Renal cortex interstitium (tissue), 11 donors: ENCODE data around the gene GRK4. TPM values are rescaled to one million over a fixed set of nuclear protein-coding genes. Genes with fewer than 3 reads are reported as not detected.
"Not testable (repeated sequence)": the region's sequence is repeated elsewhere in the genome, so short reads cannot be mapped to it uniquely, and the experiment has no call there.

Experiments used
- DNase-seq, 11 donors: peaks; one replicate each; pipeline ENCODE4 v3.0.0-alpha.2; 2013; ENCODE audit warnings: low read depth in 9 of 11, low spot score in 4 of 11; ENCODE audit errors: extremely low read depth in 1 of 11
- polyA plus RNA-seq, 3 donors: library from polyadenylated mRNA; unstranded; fragments of 120-200 nt; gene quantifications; one replicate each; pipeline ENCODE4 v1.2.1, GENCODE V29; 2013; ENCODE audit not compliant: insufficient read length in 3 of 3

GRK4 gene
- polyA plus RNA-seq, 3 donors: 6.2 to 10.0 (median 8.0) TPM

DNA sequence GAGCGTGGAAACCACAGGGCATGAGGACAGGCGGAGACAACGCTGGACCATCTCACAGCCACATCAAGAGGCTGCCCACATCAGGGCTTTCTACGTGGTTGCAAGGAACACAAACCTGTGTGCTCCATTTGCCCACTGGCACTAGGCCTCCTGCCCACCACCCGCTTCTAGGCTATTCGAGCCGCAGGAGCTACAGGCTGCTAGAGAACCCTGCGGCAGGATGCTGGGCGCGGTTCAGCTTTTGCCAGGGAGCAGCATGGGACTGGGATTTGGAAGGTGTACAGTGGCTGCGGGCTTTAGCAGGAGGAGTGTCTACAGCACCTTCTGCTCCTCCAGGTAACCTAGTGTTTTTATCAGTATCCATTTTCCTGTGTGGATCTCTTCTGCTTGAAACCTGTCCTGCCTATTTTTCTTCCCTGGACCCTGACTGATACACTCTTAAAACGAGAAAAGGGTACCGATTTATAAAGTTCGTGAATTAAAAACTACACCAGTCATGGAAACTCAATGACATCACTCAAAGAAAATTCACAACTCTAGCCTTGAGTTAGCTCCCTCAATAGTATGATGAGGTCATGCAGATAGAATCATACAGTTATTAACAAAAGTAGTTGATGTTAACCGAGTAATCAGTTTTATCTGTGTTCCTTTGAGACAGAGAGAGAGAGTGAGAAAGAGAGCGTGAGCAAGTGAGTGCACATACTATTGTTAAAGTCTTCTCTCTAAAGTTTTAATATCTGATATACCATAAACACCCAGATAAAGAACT, 13.0 kb upstream of the GRK4 start:
- no peak for DNase-seq

DNA sequence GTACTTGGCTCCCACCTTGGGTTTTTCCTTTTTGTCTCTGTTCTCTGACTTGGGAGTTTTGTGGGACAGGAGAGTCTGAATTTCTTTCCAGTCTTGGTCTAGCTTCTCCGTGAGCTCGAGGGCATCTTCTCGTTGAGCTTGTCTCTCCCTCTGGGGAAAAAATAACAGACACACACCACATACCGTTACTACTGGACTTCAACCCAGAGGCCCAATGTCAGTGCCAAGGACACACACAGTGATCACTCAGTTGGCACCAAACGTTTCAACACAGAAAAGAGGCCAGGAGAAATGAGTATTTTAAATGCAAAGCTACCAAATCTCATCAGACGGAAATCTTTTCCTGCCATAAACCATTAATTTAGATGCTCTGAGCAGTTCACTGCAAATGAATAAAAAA, 9.9 kb upstream of the GRK4 start:
- no peak for DNase-seq

DNA sequence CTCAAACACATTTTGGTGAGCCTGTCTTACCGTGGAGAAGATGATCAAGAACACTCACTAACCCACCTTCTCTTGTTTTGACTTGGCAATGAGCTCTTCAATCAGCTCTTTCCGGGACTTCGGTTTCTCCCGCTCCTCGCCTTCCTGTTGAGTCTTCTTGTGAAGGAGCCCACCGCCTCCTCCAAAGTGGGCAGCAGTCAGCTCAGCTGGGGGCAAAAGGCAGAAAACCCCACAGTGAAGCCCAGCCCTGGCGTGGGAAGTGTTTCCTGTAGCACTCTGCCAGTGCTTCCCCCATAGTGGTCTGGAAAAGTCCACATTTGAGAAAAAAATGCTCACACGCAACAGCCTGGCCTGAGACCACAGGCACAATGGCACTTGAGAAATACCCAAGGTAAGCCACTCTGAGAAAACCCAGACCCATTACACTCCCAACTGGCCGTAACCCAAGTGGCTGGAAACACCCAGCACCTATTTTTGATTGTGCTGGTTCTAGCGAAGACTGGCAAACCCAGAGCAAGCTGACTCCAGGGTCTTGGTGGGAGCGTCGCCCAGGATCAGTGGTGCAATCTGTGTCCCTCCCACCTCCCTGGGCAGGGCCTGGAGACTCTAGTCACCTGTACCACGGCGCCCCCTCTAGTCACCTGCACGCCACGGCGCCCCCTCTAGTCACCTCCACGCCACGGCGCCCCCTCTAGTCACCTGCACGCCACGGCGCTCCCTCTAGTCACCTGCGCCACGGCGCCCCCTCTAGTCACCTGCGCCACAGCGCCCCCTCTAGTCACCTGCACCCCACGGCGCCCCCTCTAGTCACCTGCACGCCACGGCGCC, 8.8 kb upstream of the GRK4 start:
- DNase-seq: no peak

DNA sequence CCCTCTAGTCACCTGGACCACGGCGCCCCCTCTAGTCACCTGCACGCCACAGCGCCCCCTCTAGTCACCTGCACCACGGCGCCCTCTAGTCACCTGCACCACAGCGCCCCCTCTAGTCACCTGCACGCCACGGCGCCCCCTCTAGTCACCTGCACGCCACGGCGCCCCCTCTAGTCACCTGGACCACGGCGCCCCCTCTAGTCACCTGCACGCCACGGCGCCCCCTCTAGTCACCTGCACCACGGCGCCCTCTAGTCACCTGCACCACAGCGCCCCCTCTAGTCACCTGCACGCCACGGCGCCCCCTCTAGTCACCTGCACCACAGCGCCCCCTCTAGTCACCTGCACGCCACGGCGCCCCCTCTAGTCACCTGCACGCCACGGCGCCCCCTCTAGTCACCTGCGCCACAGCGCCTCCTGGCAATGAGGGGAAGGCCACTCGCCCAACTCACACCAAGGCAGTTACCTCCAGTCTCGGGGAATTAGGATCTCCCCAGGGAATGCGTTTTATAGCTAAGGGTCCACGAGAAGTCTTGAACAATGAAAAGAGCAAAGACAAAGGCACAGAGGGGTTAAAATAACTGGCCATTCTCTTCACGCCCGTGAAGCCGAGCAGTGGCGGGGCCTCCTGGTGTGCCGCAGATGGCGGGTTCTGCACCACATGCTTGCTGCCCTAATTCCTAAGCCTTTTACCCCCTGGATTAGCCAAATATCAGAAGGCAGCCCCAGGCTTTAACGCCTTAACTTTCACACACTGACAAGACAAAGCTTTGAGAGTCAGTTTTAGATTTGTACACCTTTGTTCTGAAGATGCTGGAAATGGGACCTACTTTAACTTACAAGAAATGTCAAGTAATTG, 8.0 kb upstream of the GRK4 start:
- not testable (repeated sequence) for DNase-seq

DNA sequence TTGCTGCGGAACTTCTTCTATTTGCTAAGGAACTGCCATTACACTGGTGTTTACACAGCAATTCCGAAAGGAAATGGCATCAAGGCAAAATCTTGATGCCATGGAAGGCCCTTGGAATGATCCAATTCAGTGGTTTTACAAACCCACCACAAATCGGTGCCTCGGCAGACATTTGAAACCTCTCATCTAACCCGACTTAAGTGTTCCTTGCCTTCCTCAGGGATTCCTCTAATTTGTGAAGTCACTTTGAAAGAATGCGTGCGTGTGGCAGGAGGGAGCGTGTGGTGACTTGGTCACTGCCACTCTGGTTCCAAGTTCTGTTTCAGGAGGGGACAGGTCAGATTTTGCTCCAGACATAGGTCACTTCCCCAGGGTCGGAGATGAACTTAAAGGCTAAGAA, 4.9 kb upstream of the GRK4 start:
- no peak for DNase-seq

DNA sequence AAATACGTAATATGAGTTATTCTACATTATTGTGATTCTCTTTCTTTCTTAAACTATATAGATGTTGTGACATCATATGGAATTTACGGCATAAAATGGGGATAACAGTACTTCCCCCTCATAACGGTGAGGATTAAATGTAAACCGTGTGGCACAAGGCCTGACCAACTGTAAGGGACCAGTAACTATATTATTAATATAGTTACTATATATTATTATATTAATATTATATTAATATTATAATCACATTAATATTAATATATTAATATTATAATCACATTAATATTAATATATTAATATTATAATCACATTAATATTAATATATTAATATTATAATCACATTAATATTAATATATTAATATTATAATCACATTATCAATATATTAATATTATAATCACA, 2.9 kb upstream of the GRK4 start:
- not testable (repeated sequence) for DNase-seq

DNA sequence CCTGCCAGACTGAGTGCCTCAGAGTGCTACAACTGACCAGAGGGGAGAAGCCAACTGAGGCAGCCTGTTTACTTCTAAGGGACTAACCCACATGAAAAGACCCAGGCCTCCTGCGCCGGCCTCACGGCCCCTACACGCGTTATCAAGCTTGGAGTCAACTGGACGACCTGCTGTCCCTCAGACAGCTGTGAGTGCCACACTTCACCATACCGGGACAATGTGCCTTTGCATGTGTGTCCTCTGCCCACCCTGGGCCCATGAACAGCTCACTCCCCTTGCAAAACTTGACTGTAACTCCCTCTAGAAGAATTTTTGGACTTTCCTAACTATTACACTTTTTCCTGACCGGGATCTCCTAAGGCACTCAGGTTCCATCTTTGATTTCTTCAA, 2.0 kb upstream of the GRK4 start:
- DNase-seq: no peak

DNA sequence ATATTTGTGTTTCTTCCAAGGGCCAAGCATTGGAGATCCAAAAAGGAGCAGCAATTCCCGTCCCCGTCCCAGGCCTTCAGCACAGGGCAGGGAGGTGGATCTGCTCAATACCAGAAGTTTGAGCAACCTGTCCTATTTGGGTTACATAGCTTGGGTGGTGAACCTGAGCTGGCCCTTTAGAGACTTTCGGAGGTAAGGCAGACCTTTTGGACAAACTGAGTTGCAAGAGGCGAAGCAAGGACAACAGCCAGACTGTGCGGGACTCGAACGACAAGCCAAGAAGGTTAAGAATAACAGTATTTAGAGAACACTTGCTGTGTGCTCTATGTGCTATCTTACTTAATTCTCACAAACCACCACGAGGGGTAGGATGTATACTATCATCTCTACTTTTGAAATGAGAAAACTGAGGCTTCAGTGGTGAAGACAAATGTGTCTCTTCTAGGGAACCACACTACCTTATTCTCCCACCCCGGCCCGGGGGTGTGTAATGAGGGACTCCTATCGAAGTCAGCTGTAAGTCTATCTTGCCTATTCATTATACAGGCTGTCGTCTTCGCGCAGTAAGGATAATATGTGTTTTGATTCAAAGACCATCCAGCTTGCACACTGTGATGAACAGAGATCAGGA, 1.4 kb upstream of the GRK4 start:
- DNase-seq: no peak

DNA sequence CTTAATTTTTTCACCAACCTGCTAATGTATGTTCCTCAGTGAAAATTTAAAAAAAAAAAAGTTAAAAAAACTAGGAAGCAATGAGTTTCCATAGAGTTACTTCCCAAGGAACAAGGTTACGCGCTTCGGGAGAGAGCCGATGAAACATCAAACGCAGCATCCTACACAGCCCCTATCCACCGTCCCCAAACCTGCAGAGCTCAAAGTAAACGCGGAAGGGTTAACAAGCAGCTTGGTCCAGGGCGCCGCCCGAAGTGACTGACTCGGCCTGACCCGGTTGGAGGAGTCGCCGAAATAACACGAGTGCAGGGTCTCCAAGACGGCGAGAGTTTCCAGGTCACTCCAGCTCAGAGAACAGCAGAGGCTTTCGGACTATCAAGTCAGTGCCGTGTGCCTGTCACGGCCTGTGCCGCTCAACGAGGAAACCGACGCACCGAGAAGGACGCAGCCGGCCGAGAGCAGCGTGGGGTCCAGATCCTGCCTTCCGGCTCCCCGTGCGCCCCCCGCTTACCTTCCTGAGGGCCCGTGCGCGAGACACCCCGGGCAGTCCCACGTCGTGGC, 677 bp upstream of the GRK4 start:
- no peak for DNase-seq

DNA sequence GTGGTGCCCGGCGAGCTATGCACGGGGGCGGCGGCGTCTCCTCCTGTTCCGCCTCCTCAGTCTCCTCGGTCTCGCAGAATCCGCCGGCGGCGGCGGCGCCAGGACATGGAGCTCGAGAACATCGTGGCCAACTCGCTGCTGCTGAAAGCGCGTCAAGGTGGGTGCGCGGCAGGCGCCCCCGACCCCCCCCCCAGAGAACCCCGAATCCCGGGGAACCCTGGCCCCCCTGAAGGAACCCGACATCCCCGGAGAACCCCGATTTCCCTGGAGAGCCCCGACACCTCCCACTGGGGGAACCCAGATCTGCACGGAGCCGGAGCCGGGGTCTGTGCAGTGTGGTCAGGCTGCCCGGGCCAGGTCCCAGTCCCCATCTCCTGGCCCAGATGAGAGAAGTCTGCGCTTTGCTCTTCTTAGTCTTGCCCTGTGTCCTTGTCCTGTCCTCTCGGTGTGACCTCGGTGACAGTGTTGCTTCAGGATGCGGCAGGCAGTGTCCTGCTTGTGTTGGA, 648 bp downstream of the GRK4 start:
- peak in 1 of 11 donors; percentile 36 for DNase-seq

DNA sequence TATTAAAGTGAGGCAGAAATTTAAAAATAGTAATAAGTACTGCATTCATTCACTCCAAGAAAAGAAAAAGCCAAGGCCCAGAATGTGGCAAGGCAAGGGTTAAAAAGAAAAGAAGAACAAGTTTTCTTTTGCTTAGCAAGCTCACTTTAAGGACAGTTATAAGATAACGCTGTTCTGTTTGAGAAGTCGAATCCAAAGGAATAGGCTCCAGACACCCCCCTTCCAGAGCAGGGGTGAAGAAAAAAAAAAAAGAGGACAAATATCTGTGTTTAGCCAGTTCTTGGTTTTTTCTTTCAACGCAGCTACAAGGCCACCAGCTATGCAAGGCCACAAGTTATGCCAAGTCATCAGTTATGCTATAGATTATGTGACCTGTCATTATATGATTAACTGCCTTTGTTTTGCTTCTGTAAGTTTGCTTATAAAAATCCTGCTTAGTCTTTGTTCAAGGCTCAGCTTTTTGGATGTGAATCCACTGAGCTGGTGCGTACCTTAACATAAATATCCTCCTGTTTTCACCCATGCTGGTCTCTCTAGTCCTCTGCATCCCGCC, 1.4 kb downstream of the GRK4 start:
- DNase-seq: no peak

DNA sequence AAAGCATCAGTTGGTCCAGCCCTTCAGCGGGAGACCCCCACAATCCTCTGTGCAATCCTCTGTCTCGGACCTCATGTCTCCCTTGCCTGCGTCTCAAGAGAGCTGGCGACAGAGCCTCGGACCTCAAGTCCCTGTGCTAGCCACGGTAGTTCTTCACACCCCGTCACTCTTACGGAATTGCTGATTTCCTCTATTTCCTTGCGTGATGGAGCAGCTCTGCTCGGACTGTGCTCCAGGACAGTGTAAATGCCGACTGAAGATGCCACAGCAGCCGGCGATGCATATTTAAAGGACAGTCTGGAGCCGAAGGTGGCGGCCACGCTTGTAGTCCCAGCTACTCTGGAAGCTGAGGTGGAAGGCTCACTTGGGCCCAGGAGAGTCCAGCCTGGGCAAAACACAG, 1.9 kb downstream of the GRK4 start:
- DNase-seq: no peak

DNA sequence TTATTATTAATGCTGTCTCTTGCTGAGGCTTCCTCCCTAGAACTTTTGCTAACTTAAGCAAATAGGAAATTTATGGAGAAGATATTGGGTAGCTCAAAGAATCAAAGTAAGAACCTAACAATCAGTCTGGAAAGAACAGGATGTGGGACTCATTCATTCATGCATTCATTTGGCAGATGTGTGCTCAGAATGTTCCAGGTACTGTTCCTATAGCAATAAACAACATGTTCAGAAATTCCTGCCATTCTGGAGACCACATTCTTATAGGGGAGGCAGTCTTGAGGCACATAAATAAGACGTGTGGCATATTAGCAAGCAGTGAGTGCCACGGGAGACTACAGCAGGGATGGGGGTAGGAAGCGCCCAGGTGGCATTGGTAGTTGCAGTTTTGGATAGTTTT, 5.0 kb downstream of the GRK4 start:
- DNase-seq: no peak

DNA sequence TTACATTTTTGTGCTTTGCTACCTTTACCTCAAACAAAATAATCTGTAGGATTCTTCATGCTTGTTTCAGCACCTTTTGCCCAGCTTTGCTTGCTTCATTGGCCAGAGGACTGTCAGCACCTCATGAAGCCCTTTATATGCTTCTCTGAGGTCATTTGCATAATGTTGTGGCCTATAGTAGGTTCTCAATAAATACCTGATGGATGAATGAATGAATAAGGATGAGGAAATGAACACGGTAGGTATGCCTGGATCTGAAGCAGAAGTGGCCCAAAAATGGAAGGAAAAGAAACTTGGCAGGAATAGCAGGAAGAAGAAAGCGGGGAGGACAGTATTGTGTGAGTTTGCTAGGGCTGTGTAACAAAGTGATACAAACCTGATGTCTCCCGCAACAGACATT, 7.9 kb downstream of the GRK4 start:
- no peak for DNase-seq

DNA sequence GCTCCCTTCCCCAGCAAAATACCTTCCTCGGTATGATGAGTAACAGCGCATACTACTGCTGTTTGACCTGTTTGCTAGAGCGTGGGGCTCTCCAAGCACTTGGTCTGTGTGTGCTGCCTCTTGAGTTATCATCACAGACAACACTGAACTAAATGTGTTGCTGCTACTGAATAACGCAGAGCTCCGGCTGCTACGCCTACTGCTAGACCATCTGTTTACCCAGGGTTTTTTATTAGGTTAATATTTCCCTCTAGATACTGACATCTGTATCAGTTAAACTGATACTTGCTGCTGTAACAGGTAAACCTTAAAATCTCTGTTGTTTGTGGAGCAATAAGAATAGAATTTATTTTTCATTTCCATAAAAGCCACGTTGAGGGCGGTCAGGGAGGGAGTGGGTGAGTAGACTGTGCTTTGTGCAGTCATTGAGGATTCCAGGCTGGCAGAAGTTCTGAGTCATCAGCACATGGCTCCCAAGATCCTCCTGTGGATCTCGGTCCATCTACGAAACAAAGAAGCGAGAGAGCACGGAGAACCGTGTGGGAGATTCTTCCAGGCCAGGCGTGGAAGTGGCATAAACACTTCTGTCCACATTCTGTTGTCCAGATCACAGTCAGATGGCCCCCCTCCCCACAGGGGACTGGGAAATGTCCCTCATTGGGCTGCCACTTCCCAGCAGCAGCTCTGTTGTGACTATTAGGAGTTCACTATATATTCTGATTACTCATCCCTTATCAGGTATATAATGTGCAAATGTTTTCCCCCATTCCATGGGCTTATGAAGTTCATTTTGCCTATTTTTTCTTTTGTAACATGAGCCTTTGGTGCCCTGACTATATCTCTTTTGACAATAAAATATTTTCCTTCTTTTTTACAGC, 14.1 kb downstream of the GRK4 start:
- DNase-seq: no peak

DNA sequence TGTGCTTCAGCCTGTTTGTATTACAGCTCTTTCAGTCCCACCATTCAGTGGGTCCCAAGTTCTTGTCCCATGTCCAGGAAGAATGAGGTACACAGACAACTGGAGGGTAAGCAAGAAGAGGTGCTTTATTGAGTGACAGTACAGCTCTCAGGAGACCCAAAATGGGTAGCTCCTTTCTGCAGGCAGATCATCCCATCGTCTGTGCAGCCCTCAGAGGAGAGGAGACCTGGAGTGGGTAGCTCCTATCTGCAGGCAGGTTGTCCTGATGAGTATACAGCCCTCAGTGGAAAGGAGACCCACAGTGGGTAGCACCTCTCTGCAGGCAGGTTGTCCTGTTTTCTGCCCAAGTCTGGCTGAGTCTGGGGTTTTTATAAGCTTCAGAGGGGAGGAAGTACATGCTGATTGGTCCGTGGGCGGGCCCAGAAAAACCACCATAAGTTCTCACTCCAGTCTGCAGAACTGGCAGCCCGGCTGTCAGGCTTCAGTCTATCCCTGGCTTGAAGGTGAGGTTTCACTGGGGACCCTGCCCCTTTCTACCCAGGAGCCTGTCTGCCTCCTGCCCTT, 18.0 kb downstream of the GRK4 start:
- DNase-seq: no peak

DNA sequence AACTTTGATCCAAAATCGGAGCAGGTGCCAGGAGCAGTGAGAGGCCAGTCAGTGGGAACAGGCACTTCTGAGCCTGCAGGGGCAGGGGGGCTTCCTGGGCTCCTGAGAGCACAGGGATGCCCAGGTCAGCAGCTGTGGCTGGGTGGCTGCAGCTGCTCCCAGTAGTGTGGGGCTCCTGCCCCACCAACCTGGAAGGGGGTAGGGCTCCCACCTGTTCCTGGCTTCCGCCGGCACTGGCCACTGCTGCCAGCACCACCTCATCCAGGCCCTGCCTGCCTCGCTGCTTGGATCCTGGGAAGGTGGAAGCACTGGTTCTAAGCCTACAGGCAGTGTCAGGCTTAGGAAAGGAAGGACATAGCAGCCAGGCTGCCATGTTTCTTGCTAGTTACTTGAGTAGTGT, 18.6 kb downstream of the GRK4 start:
- DNase-seq: no peak
